HK-2 (cell line): ENCODE measurements around the gene EHF.

ENCODE experiments used
- DNase-seq: peaks from one replicate; pipeline ENCODE4 v3.0.0-alpha.2; 2018; ENCODE audit not compliant: unreplicated experiment

The EHF gene

GRCh38 chr11:34625576-34625975 is 4.7 kb downstream of the EHF start:
- no peak for DNase-seq

GRCh38 chr11:34626393-34626792 is 5.5 kb downstream of the EHF start:
- DNase-seq, result no peak

- no peak for DNase-seq
Observed at GRCh38 chr11:34627197-34627596, 6.3 kb downstream of the EHF start.

GRCh38 chr11:34629711-34630110 is 8.8 kb downstream of the EHF start:
- no peak for DNase-seq

GRCh38 chr11:34630544-34630943 is 9.7 kb downstream of the EHF start:
- DNase-seq, result no peak

- no peak for DNase-seq
Observed at GRCh38 chr11:34631297-34631696, 10.4 kb downstream of the EHF start.

- DNase-seq, result no peak
Observed at GRCh38 chr11:34631737-34632104, 10.8 kb downstream of the EHF start.

GRCh38 chr11:34632105-34632791 is 11.4 kb downstream of the EHF start:
- DNase-seq, result no peak

- DNase-seq, result no peak
Observed at GRCh38 chr11:34633640-34633989, 12.7 kb downstream of the EHF start.

- DNase-seq, result no peak
Observed at GRCh38 chr11:34633990-34634693, 13.2 kb downstream of the EHF start.

- no peak for DNase-seq
Observed at GRCh38 chr11:34634694-34635062, 13.8 kb downstream of the EHF start.

GRCh38 chr11:34636127-34636526 is 15.2 kb downstream of the EHF start:
- no peak for DNase-seq

GRCh38 chr11:34637303-34637702 is 16.4 kb downstream of the EHF start:
- DNase-seq, result no peak

GRCh38 chr11:34638897-34639296 is 18.0 kb downstream of the EHF start:
- no peak for DNase-seq

- no peak for DNase-seq
Observed at GRCh38 chr11:34639545-34639944, 18.7 kb downstream of the EHF start.

GRCh38 chr11:34640050-34640923 is 19.4 kb downstream of the EHF start:
- peak; percentile 64 for DNase-seq

- DNase-seq, result no peak
Observed at GRCh38 chr11:34640924-34641275, 20.0 kb downstream of the EHF start.

GRCh38 chr11:34641456-34641855 is 20.6 kb downstream of the EHF start:
- DNase-seq, result no peak

GRCh38 chr11:34642001-34642554 is 21.2 kb downstream of the EHF start:
- DNase-seq, result no peak

GRCh38 chr11:34642873-34643272 is 22.0 kb downstream of the EHF start:
- no peak for DNase-seq

GRCh38 chr11:34643311-34643710 is 22.4 kb downstream of the EHF start:
- DNase-seq, result no peak

- DNase-seq, result no peak
Observed at GRCh38 chr11:34643846-34644245, 23.0 kb downstream of the EHF start.
